Kasumi-1 (cell line): ENCODE measurements around the gene LDHB.
"Not testable (repeated sequence)": the region's sequence is repeated elsewhere in the genome, so short reads cannot be mapped to it uniquely, and the experiment has no call there.

Source experiments
- DNase-seq, 2 experiments: peaks; one replicate each; lab custom pipeline; 2025; lab: John Stamatoyannopoulos, UW

LDHB gene

DNA sequence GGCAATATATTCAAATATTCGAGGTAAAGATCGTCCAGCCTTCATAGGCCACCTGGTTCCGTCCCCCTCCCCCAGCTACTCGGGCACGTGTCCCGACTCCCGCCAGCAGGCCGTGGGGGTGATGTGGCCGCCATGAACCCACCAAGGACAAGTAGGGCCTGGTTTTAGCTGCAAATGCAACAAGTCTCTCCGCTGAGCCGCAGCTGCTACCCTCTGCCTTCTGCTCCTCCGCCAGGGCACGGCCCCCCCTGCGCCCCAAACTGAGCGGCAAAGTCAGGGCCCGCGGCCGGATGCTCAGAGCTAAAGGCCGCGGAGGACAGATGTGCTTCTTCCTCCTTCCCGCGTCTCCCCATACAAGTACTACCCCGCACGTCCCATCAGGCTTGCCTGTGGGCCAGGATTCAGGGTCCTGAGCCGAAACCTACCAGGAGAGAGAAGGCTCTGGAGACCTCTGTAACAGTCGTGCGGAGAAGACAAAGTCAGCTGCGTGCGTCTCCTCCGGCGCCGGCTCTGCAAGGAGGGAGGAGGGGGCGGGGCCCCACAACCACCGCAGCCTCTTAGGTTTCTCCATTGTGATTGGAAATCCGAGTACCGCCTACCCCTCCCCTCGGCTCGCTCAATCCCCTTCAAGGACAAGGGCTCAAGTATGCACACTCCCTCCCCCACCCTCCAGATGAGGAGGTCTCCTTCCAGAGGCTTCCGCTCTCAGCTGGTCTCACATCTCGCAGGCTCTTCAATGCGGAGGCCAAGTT lies at the start of gene LDHB:
Gene LDHB (minus strand): TSS at position 517 of the 752 bp plus-strand sequence. CDS start 3,171 bp downstream, outside the sequence.
- DNase-seq = peak; percentile 95 to 96

DNA sequence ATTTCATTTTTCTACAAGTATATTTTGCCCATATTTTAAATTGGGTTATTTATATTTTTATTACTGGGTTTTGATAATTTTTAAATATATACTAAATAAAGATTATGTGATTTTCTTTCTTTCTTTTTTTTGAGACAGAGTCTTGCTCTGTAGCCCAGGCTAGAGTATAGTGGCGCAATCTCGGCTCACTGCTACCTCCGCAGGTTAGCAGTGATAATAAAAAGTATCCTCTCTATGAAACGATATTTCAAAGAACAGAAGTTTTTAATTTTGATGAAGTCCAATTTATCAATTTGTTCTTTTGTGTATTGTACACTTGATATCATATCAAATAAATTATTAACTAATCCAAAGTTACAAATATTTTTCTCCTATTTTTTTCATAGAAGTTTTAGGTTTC lies 47.2 kb upstream of the LDHB start:
- DNase-seq = no peak

DNA sequence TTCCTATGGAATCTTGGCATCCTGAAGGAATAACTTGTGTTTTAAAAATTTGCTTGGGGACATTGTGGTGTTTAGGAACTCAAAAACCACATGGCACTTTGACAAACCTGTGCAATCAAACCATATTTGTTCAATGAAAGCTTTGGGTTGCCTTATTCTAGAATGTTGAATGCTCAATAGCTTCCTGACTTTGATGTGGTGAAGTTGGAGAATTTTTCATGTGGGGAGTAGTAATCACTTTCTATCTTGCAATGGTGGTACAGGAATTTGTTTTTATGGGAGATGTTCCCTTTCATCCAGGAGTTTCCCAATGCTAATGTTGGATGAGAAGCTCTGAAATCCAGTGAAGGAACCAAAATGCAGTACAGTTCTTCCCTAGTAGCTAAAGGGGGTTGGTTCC lies 42.2 kb upstream of the LDHB start:
- DNase-seq = no peak

DNA sequence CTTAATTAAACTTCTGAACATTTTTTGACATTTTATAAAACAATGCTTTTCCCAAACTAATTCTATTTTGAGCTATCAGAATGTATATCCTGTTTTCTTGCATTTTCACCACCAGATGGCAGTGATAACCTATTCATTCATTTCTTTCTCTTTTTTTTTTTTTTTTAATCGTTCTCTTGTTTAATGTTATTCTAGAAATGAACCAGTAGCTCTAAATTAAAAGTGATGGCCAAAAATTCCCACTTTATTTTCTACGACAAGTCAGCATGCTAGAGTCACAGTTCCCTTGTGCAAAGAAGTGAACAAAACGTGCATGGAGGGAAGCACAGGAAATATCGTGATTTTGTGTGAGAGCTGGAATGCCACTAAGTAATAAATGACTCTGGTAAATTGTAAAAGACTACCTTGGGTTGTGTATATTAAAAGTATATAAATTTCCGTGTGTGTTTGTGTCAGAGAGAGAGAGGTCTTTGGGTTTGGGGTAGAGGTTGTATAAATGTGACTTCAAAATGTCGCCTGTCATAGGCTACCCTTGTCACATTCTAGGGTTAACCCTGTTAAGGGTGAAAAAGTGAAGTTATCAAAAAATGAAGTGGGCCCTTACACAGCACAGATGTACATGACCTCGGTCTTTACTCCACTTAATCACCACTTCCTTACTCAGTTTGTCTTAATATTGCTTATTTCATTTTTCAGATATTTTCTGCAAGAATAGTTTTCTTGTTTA lies 40.4 kb upstream of the LDHB start:
- DNase-seq = peak; percentile 18 to 44

DNA sequence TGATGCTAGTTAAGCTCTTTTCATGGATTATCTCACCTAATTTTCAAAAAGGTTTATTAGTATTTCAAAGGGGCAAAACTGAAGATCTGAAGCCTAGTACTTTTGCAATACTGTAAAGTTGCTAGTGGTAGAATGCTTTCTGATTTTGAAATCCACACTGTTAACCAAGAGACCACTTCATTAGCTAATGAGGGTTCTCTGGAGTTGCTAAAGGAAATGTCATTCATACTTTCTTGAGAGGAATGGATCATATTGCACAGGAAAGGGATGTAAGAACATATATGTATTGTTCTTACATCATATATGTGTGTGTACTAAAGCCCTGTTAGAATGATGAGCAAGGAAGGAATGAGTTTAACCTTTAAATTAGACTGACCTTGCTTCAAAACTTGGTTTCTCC lies 39.0 kb upstream of the LDHB start:
- DNase-seq = no peak

GRCh38 chr12:21695986-21696385 lies 38.3 kb upstream of the LDHB start:
- DNase-seq = no peak

GRCh38 chr12:21694660-21695059 lies 37.0 kb upstream of the LDHB start:
- no peak for DNase-seq

GRCh38 chr12:21691515-21691914 lies 33.9 kb upstream of the LDHB start:
- no peak for DNase-seq

- DNase-seq = no peak
Observed at GRCh38 chr12:21690704-21691368, 33.2 kb upstream of the LDHB start.

DNA sequence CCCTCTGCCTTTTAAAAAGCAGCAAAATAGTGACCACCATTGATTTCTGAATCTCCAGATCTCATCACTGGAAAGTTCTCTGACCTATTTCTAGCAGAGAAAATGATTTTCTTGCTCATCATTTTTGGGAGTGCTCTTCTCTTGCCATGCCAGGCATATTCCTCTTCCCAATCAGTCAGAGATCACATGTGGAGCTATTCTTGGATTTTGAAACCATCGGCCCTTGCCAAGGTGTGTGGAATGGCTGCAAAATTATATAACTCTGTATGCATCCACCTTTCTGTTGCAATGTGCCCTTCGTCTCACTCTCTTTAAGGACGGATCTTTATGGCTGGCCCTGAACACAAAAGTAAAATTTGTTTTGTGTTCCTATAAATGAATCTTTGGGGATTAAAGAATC lies 25.5 kb upstream of the LDHB start:
- no peak for DNase-seq

- DNase-seq = peak in 1 of 2 experiments; percentile 6
Observed at GRCh38 chr12:21678959-21679358, 21.3 kb upstream of the LDHB start.

GRCh38 chr12:21677622-21678277 lies 20.1 kb upstream of the LDHB start:
- DNase-seq = no peak

DNA sequence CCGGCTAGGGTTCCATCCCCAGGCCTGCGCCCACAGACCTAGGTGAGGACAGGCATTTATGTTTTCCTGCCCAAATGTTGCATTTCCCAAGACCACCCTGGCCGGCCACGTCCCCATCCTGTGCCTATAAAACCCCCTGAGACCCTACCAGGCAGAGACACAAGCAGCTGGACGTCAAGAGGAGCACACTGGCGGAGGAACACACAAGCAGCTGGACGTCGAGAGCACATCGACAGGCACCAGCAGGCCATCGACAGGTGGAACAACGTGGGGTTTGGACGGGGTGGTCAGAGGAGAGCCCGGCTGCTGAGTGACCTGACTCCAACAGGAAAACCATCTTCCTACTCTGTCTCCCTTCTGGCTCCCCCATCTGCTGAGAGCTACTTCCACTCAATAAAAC lies 19.6 kb upstream of the LDHB start:
- no peak for DNase-seq

DNA sequence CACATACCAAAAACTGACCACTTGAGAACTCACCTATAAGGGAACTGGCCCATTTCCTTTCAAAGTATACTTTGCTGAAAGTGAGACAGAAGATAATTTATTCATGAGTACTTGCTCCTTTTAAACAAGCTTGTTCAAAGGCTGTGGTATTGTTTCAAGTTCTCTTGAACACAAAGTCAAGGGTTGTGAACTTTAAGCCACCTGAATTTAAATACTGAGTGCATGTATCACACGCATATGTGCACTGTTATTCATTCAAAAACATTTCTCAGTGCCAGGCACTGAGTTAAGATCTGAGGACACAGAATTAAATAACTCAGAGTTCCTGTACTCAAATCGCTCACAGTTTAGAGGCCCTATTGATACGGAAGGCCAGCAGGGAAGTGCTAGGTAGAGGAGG lies 19.1 kb upstream of the LDHB start:
- DNase-seq = no peak

GRCh38 chr12:21675641-21676040 lies 18.0 kb upstream of the LDHB start:
- DNase-seq = no peak

GRCh38 chr12:21675096-21675495 lies 17.5 kb upstream of the LDHB start:
- no peak for DNase-seq

- DNase-seq = not testable (repeated sequence)
Observed at GRCh38 chr12:21673830-21674552, 16.3 kb upstream of the LDHB start.

DNA sequence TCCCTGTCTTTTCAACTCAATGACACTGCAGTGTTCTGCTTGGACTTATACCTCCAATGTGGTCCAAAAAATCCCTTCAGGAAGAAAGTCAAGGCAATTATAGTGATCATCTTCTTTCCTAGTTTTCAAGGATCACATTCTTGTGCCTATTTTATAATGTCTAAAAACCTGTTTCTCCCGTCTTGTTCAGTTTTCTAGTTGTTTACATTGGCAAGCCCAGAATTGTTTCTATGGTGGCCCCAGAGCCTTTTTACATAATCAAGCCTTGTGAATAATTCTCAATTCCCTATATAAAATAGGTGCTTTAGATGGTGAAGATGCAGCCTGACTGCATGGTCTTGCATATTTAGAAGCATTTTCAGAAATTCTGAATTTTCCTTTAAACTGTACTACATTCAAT lies 14.5 kb upstream of the LDHB start:
- no peak for DNase-seq

DNA sequence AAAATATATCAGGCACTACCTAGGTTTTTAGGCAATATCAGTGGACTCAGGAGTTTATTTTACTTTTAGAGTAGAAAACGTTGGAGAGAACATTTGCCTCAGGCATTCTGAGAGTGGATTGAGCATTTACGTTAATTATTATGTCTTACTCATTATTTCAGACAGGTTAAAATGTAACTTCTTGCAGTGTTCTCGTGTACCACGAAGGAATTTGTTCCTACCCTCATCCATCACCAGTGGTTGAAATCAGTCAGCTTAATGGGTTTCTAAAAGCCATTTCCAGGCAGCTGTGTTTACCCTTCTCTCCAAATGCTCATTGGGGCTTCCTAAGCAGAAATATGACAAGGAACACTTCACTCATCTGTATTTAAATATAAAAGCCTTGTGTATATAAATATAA lies 9.1 kb upstream of the LDHB start:
- DNase-seq = no peak

GRCh38 chr12:21665816-21666215 lies 8.2 kb upstream of the LDHB start:
- no peak for DNase-seq

GRCh38 chr12:21662122-21662792 lies 4.6 kb upstream of the LDHB start:
- no peak for DNase-seq
